DMS114 treated with DMSO at 0.1 percent for 48 hours (cell line): Measurements from ENCODE around the gene ARHGAP20.

ENCODE experiments used
- DNase-seq: peaks from one replicate; lab custom pipeline; 2025; ENCODE audit not compliant: unreplicated experiment; lab: John Stamatoyannopoulos, UW

ARHGAP20 gene

GRCh38 chr11:110527146-110527545, 185.1 kb downstream of the ARHGAP20 start:
- DNase-seq = no peak
